Renal cortical epithelial cell (primary cell): Measurements from ENCODE around the gene SLC34A2. TPM values are rescaled to one million over a fixed set of nuclear protein-coding genes. Genes with fewer than 3 reads are reported as not detected.
"Not testable (repeated sequence)": the region's sequence is repeated elsewhere in the genome, so short reads cannot be mapped to it uniquely, and the experiment has no call there.

Source experiments
- DNase-seq: peaks from one replicate; pipeline ENCODE4 v3.0.0-alpha.2; 2011; ENCODE audit warnings: low read depth
- total RNA-seq: library from RNA; depleted of rRNA; stranded (reverse); fragments of >200 nt; gene quantifications from 2 replicates; pipeline ENCODE4 v1.2.3, GENCODE V29; 2014

SLC34A2 gene
- total RNA-seq, 1 donor from 2014 or later = 102 TPM

GRCh38 chr4:25658777-25659176 lies 3.1 kb downstream of the SLC34A2 start:
- no peak for DNase-seq

GRCh38 chr4:25661441-25661840 lies 5.8 kb downstream of the SLC34A2 start:
- DNase-seq = not testable (repeated sequence)

- no peak for DNase-seq
These were observed 6.7 kb downstream of the SLC34A2 start for GRCh38 chr4:25662306-25662705.

GRCh38 chr4:25663781-25664180 lies 8.1 kb downstream of the SLC34A2 start:
- DNase-seq = no peak

GRCh38 chr4:25666031-25666630 lies 10.5 kb downstream of the SLC34A2 start:
- DNase-seq = no peak

- peak; percentile 63 for DNase-seq
These were observed 12.4 kb downstream of the SLC34A2 start for GRCh38 chr4:25667931-25668557.

GRCh38 chr4:25670991-25671390 lies 15.3 kb downstream of the SLC34A2 start:
- no peak for DNase-seq

- no peak for DNase-seq
These were observed 17.1 kb downstream of the SLC34A2 start for GRCh38 chr4:25672756-25673155.

GRCh38 chr4:25674386-25674785 lies 18.7 kb downstream of the SLC34A2 start:
- DNase-seq = no peak

- no peak for DNase-seq
These were observed 20.6 kb downstream of the SLC34A2 start for GRCh38 chr4:25676221-25676620.

GRCh38 chr4:25677157-25677556 lies 21.5 kb downstream of the SLC34A2 start:
- no peak for DNase-seq

- DNase-seq = no peak
These were observed 22.3 kb downstream of the SLC34A2 start for GRCh38 chr4:25677943-25678342.

GRCh38 chr4:25687773-25688172 lies 32.1 kb downstream of the SLC34A2 start:
- no peak for DNase-seq

- peak; percentile 42 for DNase-seq
These were observed 38.8 kb downstream of the SLC34A2 start for GRCh38 chr4:25694466-25694865.

- DNase-seq = no peak
These were observed 40.8 kb downstream of the SLC34A2 start for GRCh38 chr4:25696409-25696808.

- DNase-seq = no peak
These were observed 41.9 kb downstream of the SLC34A2 start for GRCh38 chr4:25697516-25697915.

- no peak for DNase-seq
These were observed 45.0 kb downstream of the SLC34A2 start for GRCh38 chr4:25700661-25701060.

- peak; percentile 82 for DNase-seq
These were observed 47.2 kb downstream of the SLC34A2 start for GRCh38 chr4:25702848-25703247.

- DNase-seq = peak; percentile 86
These were observed 48.2 kb downstream of the SLC34A2 start for GRCh38 chr4:25703731-25704388.

GRCh38 chr4:25704516-25704915 lies 48.9 kb downstream of the SLC34A2 start:
- DNase-seq = no peak

- no peak for DNase-seq
These were observed 55.0 kb downstream of the SLC34A2 start for GRCh38 chr4:25710637-25711036.

- DNase-seq = no peak
These were observed 57.0 kb downstream of the SLC34A2 start for GRCh38 chr4:25712611-25713010.

GRCh38 chr4:25713812-25714211 lies 58.2 kb downstream of the SLC34A2 start:
- no peak for DNase-seq
